H1 (cell line): ENCODE data around the gene BNC2. TPM values are rescaled to one million over a fixed set of nuclear protein-coding genes. Genes with fewer than 3 reads are reported as not detected.

Source experiments
- CTCF ChIA-PET: fragments of 300-600 bp; sonication (Branson Sonifier 250); formaldehyde crosslinking; loops from one replicate; lab custom pipeline; 2021; ENCODE audit not compliant: partially characterized antibody; lab: Charles Lee
- POLR2A ChIA-PET: fragments of 300-600 bp; sonication (Branson Sonifier 250); formaldehyde crosslinking; loops from one replicate; lab custom pipeline; 2021; ENCODE audit warnings: inconsistent platforms; ENCODE audit not compliant: partially characterized antibody; lab: Charles Lee
- DNase-seq, 2 experiments: peaks; one replicate each; pipeline versions ENCODE4 v3.0.0 to v3.0.0-alpha.2; 2010 to 2022; ENCODE audit warnings: low spot score in 2 of 2, low read depth in 1 of 2, mixed read lengths in 1 of 2
- FAIRE-seq: peaks from 2 replicates; lab custom pipeline; 2011; peaks lifted over from hg19 to GRCh38; lab: Jason Lieb, UNC
- H2AFZ ChIP-seq: 2 replicates; pipeline ENCODE4 v1.8.1; 2012; ENCODE audit warnings: low read length, inconsistent platforms
- H2AK5ac ChIP-seq: 2 replicates; pipeline ENCODE4 v1.6.1; 2013; ENCODE audit warnings: low read depth, low read length
- H2BK120ac ChIP-seq: replicated peaks from 2 replicates; pipeline ENCODE3; 2013; ENCODE audit warnings: low read depth, low read length, inconsistent platforms
- H2BK12ac ChIP-seq: 2 replicates; pipeline ENCODE4 v1.6.1; 2013; ENCODE audit warnings: low read depth, low read length
- H2BK15ac ChIP-seq: 2 replicates; pipeline ENCODE4 v1.6.1; 2013; ENCODE audit warnings: low read length
- H2BK20ac ChIP-seq: 2 replicates; pipeline ENCODE4 v1.6.1; 2013; ENCODE audit warnings: low read length
- H2BK5ac ChIP-seq: 2 replicates; pipeline ENCODE4 v1.6.1; 2013; ENCODE audit warnings: low read depth, low read length
- H3K14ac ChIP-seq: 2 replicates; pipeline ENCODE4 v1.6.1; 2013; ENCODE audit warnings: inconsistent platforms; ENCODE audit not compliant: insufficient read length
- H3K18ac ChIP-seq: 2 replicates; pipeline ENCODE4 v1.6.1; 2013; ENCODE audit warnings: low read length; ENCODE audit errors: extremely low read depth
- H3K23ac ChIP-seq: 2 replicates; pipeline ENCODE4 v1.6.1; 2013; ENCODE audit warnings: inconsistent platforms; ENCODE audit not compliant: insufficient read length
- H3K23me2 ChIP-seq: 2 replicates; pipeline ENCODE4 v1.6.1; 2013; ENCODE audit warnings: low read depth, low read length
- H3K27ac ChIP-seq: 2 replicates; pipeline ENCODE4 v1.6.1; 2011; ENCODE audit warnings: low read depth, low read length, inconsistent platforms
- H3K27me3 ChIP-seq, 4 experiments: replicated peaks in 1 of 4; 1 replicate in 1 of 4; 2 replicates in 3 of 4; pipeline versions ENCODE4 v1.6.1 to v1.8.1; 2011 to 2013; ENCODE audit warnings: low read length in 3 of 4, mild to moderate bottlenecking in 3 of 4, inconsistent platforms in 2 of 4, mixed read lengths in 2 of 4, moderate library complexity in 1 of 4; ENCODE audit not compliant: control insufficient read depth in 3 of 4, insufficient read depth in 3 of 4; ENCODE audit errors: extremely low read depth in 1 of 4
- H3K36me3 ChIP-seq, 4 experiments: 2 replicates each; pipeline versions ENCODE4 v1.6.1 to v1.8.1; 2011 to 2013; ENCODE audit warnings: mild to moderate bottlenecking in 4 of 4, low read length in 3 of 4, moderate library complexity in 2 of 4, control low read depth in 1 of 4, inconsistent platforms in 1 of 4; ENCODE audit not compliant: insufficient read depth in 4 of 4, control insufficient read depth in 2 of 4
- H3K4ac ChIP-seq: replicated peaks from 2 replicates; pipeline ENCODE3; 2013; ENCODE audit warnings: low read length, low read depth, mixed read lengths, inconsistent platforms; ENCODE audit not compliant: insufficient read length
- H3K4me1 ChIP-seq, 4 experiments: replicated peaks in 1 of 4; 1 replicate in 1 of 4; 2 replicates in 3 of 4; pipeline versions ENCODE4 v1.6.1 to v1.8.1; 2011 to 2013; ENCODE audit warnings: low read length in 3 of 4, inconsistent platforms in 2 of 4, mixed read lengths in 1 of 4; ENCODE audit not compliant: insufficient read depth in 4 of 4, control insufficient read depth in 3 of 4
- H3K4me2 ChIP-seq, 2 experiments: 2 replicates each; pipeline versions ENCODE4 v1.6.1 to v1.8.1; 2011 to 2013; ENCODE audit warnings: low read depth in 2 of 2, low read length in 2 of 2, control low read depth in 1 of 2, inconsistent platforms in 1 of 2, mild to moderate bottlenecking in 1 of 2; ENCODE audit not compliant: insufficient read depth in 1 of 2
- H3K4me3 ChIP-seq, 4 experiments: fragments of 200-600, 300-600 bp in 1 of 4; sonication (generic), shearing (Covaris generic), sonication (Bioruptor Twin) in 1 of 4; 2 replicates each; pipeline versions ENCODE4 v1.5.1 to v1.8.1; 2011 to 2016; ENCODE audit warnings: low read length in 4 of 4, low read depth in 3 of 4, control low read depth in 2 of 4, inconsistent platforms in 2 of 4, mild to moderate bottlenecking in 2 of 4, mixed read lengths in 1 of 4, moderate library complexity in 1 of 4; ENCODE audit not compliant: insufficient read depth in 2 of 4; ENCODE audit errors: extremely low read depth in 1 of 4
- H3K56ac ChIP-seq: replicated peaks from 2 replicates; pipeline ENCODE3; 2013; ENCODE audit warnings: low read depth, mild to moderate bottlenecking, mixed read lengths, low read length, inconsistent platforms; ENCODE audit not compliant: insufficient read length
- H3K79me1 ChIP-seq: 2 replicates; pipeline ENCODE4 v1.6.1; 2013; ENCODE audit warnings: low read depth, low read length, control low read depth
- H3K79me2 ChIP-seq, 2 experiments: 2 replicates each; pipeline versions ENCODE4 v1.6.1 to v1.8.1; 2012 to 2013; ENCODE audit warnings: low read length in 2 of 2, mild to moderate bottlenecking in 2 of 2, inconsistent platforms in 1 of 2; ENCODE audit not compliant: insufficient read depth in 2 of 2, control insufficient read depth in 1 of 2
- H3K9ac ChIP-seq, 4 experiments: replicated peaks in 1 of 4; 1 replicate in 1 of 4; 2 replicates in 3 of 4; pipeline versions ENCODE4 v1.6.1 to v1.8.1; 2011 to 2013; ENCODE audit warnings: low read depth in 3 of 4, low read length in 3 of 4, control low read depth in 2 of 4, mild to moderate bottlenecking in 2 of 4, moderate library complexity in 2 of 4, inconsistent platforms in 1 of 4; ENCODE audit errors: extremely low read depth in 1 of 4
- H3K9me3 ChIP-seq, 2 experiments: 2 replicates each; pipeline versions ENCODE4 v1.6.1 to v1.8.1; 2012 to 2013; ENCODE audit warnings: mild to moderate bottlenecking in 2 of 2, moderate library complexity in 2 of 2, control low read depth in 1 of 2, inconsistent platforms in 1 of 2, low read depth in 1 of 2, low read length in 1 of 2, mixed read lengths in 1 of 2; ENCODE audit not compliant: insufficient read depth in 2 of 2
- H4K20me1 ChIP-seq, 2 experiments: replicated peaks in 1 of 2; 2 replicates each; pipeline versions ENCODE3 to v1.8.1; 2011 to 2013; ENCODE audit warnings: inconsistent platforms in 2 of 2, low read length in 2 of 2, mild to moderate bottlenecking in 1 of 2; ENCODE audit not compliant: insufficient read depth in 2 of 2, control insufficient read depth in 1 of 2
- H4K5ac ChIP-seq: 2 replicates; pipeline ENCODE4 v1.6.1; 2013; ENCODE audit warnings: low read length, low read depth, mixed read lengths, inconsistent platforms; ENCODE audit not compliant: insufficient read length
- H4K8ac ChIP-seq: 2 replicates; pipeline ENCODE4 v1.8.0; 2013; ENCODE audit warnings: mild to moderate bottlenecking, moderate library complexity, low read length, inconsistent platforms; ENCODE audit not compliant: insufficient read depth; ENCODE audit errors: extremely low read depth
- H4K91ac ChIP-seq: replicated peaks from 2 replicates; pipeline ENCODE3; 2013; ENCODE audit warnings: low read length, mixed read lengths, inconsistent platforms; ENCODE audit not compliant: insufficient read length
- CREB1 ChIP-seq: IDR thresholded peaks from 2 replicates; pipeline ENCODE4 v1.6.1; 2012; ENCODE audit warnings: inconsistent platforms
- E2F6 ChIP-seq: IDR thresholded peaks from 2 replicates; pipeline ENCODE4 v1.6.1; 2012; ENCODE audit warnings: inconsistent platforms
- PHF8 ChIP-seq: fragments of 200-600 bp; sonication (generic); conservative IDR thresholded peaks from 2 replicates; pipeline ENCODE4 v1.7.1; 2012; ENCODE audit warnings: low read depth, mild to moderate bottlenecking, inconsistent platforms, low read length, moderate library complexity
- SIRT6 ChIP-seq: IDR thresholded peaks from one replicate; pipeline ENCODE4 v1.7.1; 2012; ENCODE audit warnings: low read length, inconsistent platforms
- WGBS, 2 experiments: shearing (Covaris generic) in 1 of 2; methylation state at CpG; one replicate each; pipeline versions ENCODE4 v1.1.6 to v1.1.7; 2013 to 2015; ENCODE audit warnings: low lambda C conversion rate in 2 of 2, mixed read lengths in 2 of 2, inconsistent platforms in 1 of 2, low coverage in 1 of 2, missing lambda C conversion rate in 1 of 2; ENCODE audit not compliant: insufficient replicate concordance in 2 of 2, insufficient coverage in 1 of 2, insufficient read length in 1 of 2; ENCODE audit errors: extremely low coverage in 1 of 2, missing lambda C conversion rate in 1 of 2; 5-methylcytosine and 5-hydroxymethylcytosine counted together
- polyA plus RNA-seq, 7 experiments: library from polyadenylated mRNA; depleted of rRNA in 3 of 7; stranded (reverse) in 5 of 7; unstranded in 2 of 7; fragments of >200 nt in 5 of 7; fragments of 200-250 nt in 2 of 7; gene quantifications; 1 replicate in 5 of 7; 2 replicates in 1 of 7; 4 replicates in 1 of 7; pipeline versions ENCODE4 v1.2.1 to v1.2.3, GENCODE V29; 2011 to 2013; ENCODE audit warnings: missing spikeins in 2 of 7, mixed read lengths in 2 of 7
- total RNA-seq: library from RNA; stranded (reverse); fragmentation: NEBNext Ultra II Directional; extraction: Animal tissue kit (Norgen Biotek cat#: 25700); gene quantifications from 2 replicates; pipeline ENCODE4 v1.2.1, GENCODE V29; 2021

Gene BNC2
- total and polyA plus RNA-seq, 2 of the 8 experiments (the other 6 are each of a cell fraction or from before 2014, with no cell fraction given), result 16.0 to 26.8 TPM

- H3K27me3 ChIP-seq, result no peaks in the 10 kb centered on the region
- no peak overlapping the region for H3K4ac ChIP-seq
- no peak overlapping the region for H2BK20ac ChIP-seq
- no peak overlapping the region for H3K9ac ChIP-seq
- WGBS, 2 experiments, result 85% methylated on average over 6 of the region's 6 CpGs; no CpG with 5 or more reads in 1 of the 2 experiments
- H3K27ac ChIP-seq, result no peak overlapping the region
- peaks cover 0 to 13% of the 10 kb centered on the region in 2 experiments; a peak in 2 of 4 replicates for H3K79me2 ChIP-seq
- no peak overlapping the region for H4K8ac ChIP-seq
- no peak overlapping the region for H2BK5ac ChIP-seq
- no peak overlapping the region for H3K23ac ChIP-seq
- H3K4me3 ChIP-seq, result no peak overlapping the region
- no peak overlapping the region for H2BK12ac ChIP-seq
- no peak overlapping the region for H4K91ac ChIP-seq
- no peak overlapping the region for H2AFZ ChIP-seq
- ChIA-PET POLR2A (no interaction called here), CTCF (interaction anchor here (0.6 to 1.4 kb wide), 2 partner anchors 19 to 48 kb away, joined by 3 read pairs; no protein-coding TSS in a partner anchor)
- peaks cover 0 to 4% (median 0%) of the 10 kb centered on the region in 4 experiments; a peak in 1 of 7 replicates for H3K4me1 ChIP-seq
- no peak overlapping the region for H2AK5ac ChIP-seq
- no peak overlapping the region for H3K14ac ChIP-seq
- no peak overlapping the region for H2BK15ac ChIP-seq
- H3K79me1 ChIP-seq, result no peaks in the 10 kb centered on the region
- no peak overlapping the region for H2BK120ac ChIP-seq
- no peak overlapping the region for H3K18ac ChIP-seq
- H3K9me3 ChIP-seq, result no peaks in the 10 kb centered on the region
- H3K4me2 ChIP-seq, result no peak overlapping the region
- H4K20me1 ChIP-seq, result no peaks in the 10 kb centered on the region
- FAIRE-seq, result no peak
- no peak overlapping the region for H4K5ac ChIP-seq
- H3K23me2 ChIP-seq, result no peaks in the 10 kb centered on the region
- TF ChIP-seq PHF8 (no peak), CREB1 (no peak), E2F6 (0 out of 2 replicates have a peak, but pooled peaks have one; percentile 25), SIRT6 (no peak)
- TF ChIP-seq, all 59 proteins: peak for 1
- DNase-seq, result no peak
- H3K56ac ChIP-seq, result no peak overlapping the region
- H3K36me3 ChIP-seq, result no peaks in the 10 kb centered on the region
These were observed 199.7 kb downstream of the BNC2 start for GRCh38 chr9:16670791-16671190.
